ENCODE data around the gene TOPBP1. TPM values are rescaled to one million over a fixed set of nuclear protein-coding genes. Genes with fewer than 3 reads are reported as not detected.

Gene TOPBP1
- total and polyA plus RNA-seq, 2 of the 4 experiments (the other 2 are of a cell fraction): 19.5 to 50.5 TPM

- dilution Hi-C loops (cut with HindIII; ENCODE audit: low sequenced_read_pairs, unreplicated experiment): no loop called here
- no peak overlapping the region for H4K91ac ChIP-seq (ENCODE audit: insufficient read depth, low read depth, low read length)
- no peak overlapping the region for H2BK15ac ChIP-seq (ENCODE audit: low read depth, low read length)
- ATAC-seq (ENCODE audit: low read depth) (no peak), DNase-seq (no peak)
- WGBS, 2 experiments (ENCODE audit: extremely low coverage in 2 of 2, insufficient read length in 1 of 2): no CpG with 5 or more reads among the region's 4 CpGs
- H4K20me1 ChIP-seq (ENCODE audit: insufficient read depth, low read length): no peaks in the 10 kb centered on the region
- H3K14ac ChIP-seq (replicated peaks; ENCODE audit: low read depth, low read length): no peak overlapping the region
- no peaks in the 10 kb centered on the region for H3K9me3 ChIP-seq (ENCODE audit: control insufficient read depth, insufficient read depth, low read length)
- no peak overlapping the region for H2AK9ac ChIP-seq (replicated peaks; ENCODE audit: low read depth, low read length, poor library complexity)
- no peak overlapping the region for H2BK120ac ChIP-seq (ENCODE audit: low read depth, low read length)
- H3K79me1 ChIP-seq (ENCODE audit: low read depth in 1 of 2, low read length in 2 of 2): peaks cover 9 to 11% of the 10 kb centered on the region in 2 experiments
- ChIA-PET POLR2A (ENCODE audit: unreplicated experiment) (no interaction called here), CTCF (no interaction called here)
- no peaks in the 10 kb centered on the region for H3K27me3 ChIP-seq (ENCODE audit: control insufficient read depth, insufficient read depth, low read length)
- no peak overlapping the region for H3K18ac ChIP-seq (ENCODE audit: low read depth, low read length)
- no peak overlapping the region for H3K4me3 ChIP-seq (ENCODE audit: insufficient read depth, low read depth, low read length)
- H2AFZ ChIP-seq (replicated peaks; ENCODE audit: low read length, poor library complexity): no peak overlapping the region
- peaks cover 3% of the 10 kb centered on the region; the same call in 1 of the 2 replicates for H3K9me1 ChIP-seq (ENCODE audit: insufficient read depth, low read length)
- intact Hi-C loops (cut with micrococcal nuclease): no loop called here
- H4K8ac ChIP-seq (ENCODE audit: low read depth in 2 of 2, low read length in 2 of 2): no peak overlapping the region
- H3K56ac ChIP-seq (ENCODE audit: extremely low read depth, insufficient read depth, low read length): no peak overlapping the region
- peaks cover 10% of the 10 kb centered on the region for H3K36me3 ChIP-seq (ENCODE audit: control insufficient read depth, insufficient read depth, low read length)
- no TSS peak for BruUV-seq (replicated peaks)
- no peak overlapping the region for H3K4me2 ChIP-seq (ENCODE audit: low read depth, low read length)
- no peak overlapping the region for H2BK5ac ChIP-seq (ENCODE audit: low read depth, low read length, poor library complexity, severe bottlenecking)
- H2BK20ac ChIP-seq (ENCODE audit: low read depth, low read length): no peak overlapping the region
- TF ChIP-seq BHLHE40 (IDR thresholded peaks at IDR 0.05; ENCODE audit: low read depth, low read length) (no peak), RCOR1 (IDR thresholded peaks at IDR 0.05; ENCODE audit: insufficient replicate concordance, low read length) (no peak), MAFK (IDR thresholded peaks at IDR 0.05; ENCODE audit: low read depth, low read length) (no peak), USF2 (IDR thresholded peaks at IDR 0.05; ENCODE audit: low read depth, low read length) (no peak), CTCF (conservative IDR thresholded peaks at IDR 0.05; ENCODE audit: low read depth, low read length) (no peak), ELK1 (IDR thresholded peaks at IDR 0.05; ENCODE audit: borderline replicate concordance, low read depth, low read length) (no peak), SMC3 (IDR thresholded peaks at IDR 0.05; ENCODE audit: low read depth, low read length) (no peak), MAZ (IDR thresholded peaks at IDR 0.05; ENCODE audit: borderline replicate concordance, low read depth, low read length) (no peak), CHD1 (IDR thresholded peaks at IDR 0.05; ENCODE audit: low read depth, low read length) (no peak), MXI1 (IDR thresholded peaks at IDR 0.05; ENCODE audit: borderline replicate concordance, low read depth, low read length) (no peak), FOS (IDR thresholded peaks at IDR 0.05; ENCODE audit: low read depth, low read length) (no peak), POLR2A (IDR thresholded peaks at IDR 0.05; ENCODE audit: low read depth, low read length) (no peak), CEBPB (IDR thresholded peaks at IDR 0.05; ENCODE audit: low read depth, low read length) (no peak)
- H3K23ac ChIP-seq (ENCODE audit: low read depth, low read length): no peak overlapping the region
- no peak overlapping the region for H3K27ac ChIP-seq (ENCODE audit: insufficient read depth, low read length)
- H4K5ac ChIP-seq (ENCODE audit: low read depth, low read length): no peak overlapping the region
- H3K4me1 ChIP-seq (ENCODE audit: control insufficient read depth, insufficient read depth, low read length): peaks cover 3% of the 10 kb centered on the region; the same call in 1 of the 2 replicates
- no peak overlapping the region for H2AK5ac ChIP-seq (ENCODE audit: low read depth, low read length)
- H3K9ac ChIP-seq (ENCODE audit: low read depth, low read length): no peak overlapping the region
- in situ Hi-C loops (cut with MboI; ENCODE audit: low sequenced_read_pairs): no loop called here
- no peak overlapping the region for H3K4ac ChIP-seq (ENCODE audit: low read depth, low read length)
These were observed 12.2 kb downstream of the TOPBP1 start for GRCh38 chr3:133649486-133650068.
